ENCODE data around the gene SERPINA4. TPM values are rescaled to one million over a fixed set of nuclear protein-coding genes. Genes with fewer than 3 reads are reported as not detected.

SERPINA4 gene
- total RNA-seq, 1 donor from 2014 or later, result not detected

- no peaks in the 10 kb centered on the region for H3K36me3 Mint-ChIP-seq (ENCODE audit: low read depth)
- intact Hi-C loops (cut with micrococcal nuclease), result no loop called here
- no peaks in the 10 kb centered on the region for H3K9me3 Mint-ChIP-seq
- no peaks in the 10 kb centered on the region for H3K4me1 Mint-ChIP-seq (ENCODE audit: low read depth)
- no peak overlapping the region for H3K27ac Mint-ChIP-seq
- no peak overlapping the region for H3K4me3 Mint-ChIP-seq (ENCODE audit: low read depth)
- H3K27me3 Mint-ChIP-seq (ENCODE audit: low read depth), result no peaks in the 10 kb centered on the region
- DNase-seq (ENCODE audit: low spot score), result no peak
These were observed 2.0 kb downstream of the SERPINA4 start for GRCh38 chr14:94562941-94563883.

- Mint-ChIP-seq H3K27me3 (ENCODE audit: low read depth) (no peaks in the 10 kb centered on the region), H3K4me3 (ENCODE audit: low read depth) (no peak overlapping the region), H3K36me3 (ENCODE audit: low read depth) (no peaks in the 10 kb centered on the region), H3K4me1 (ENCODE audit: low read depth) (no peaks in the 10 kb centered on the region), H3K9me3 (no peaks in the 10 kb centered on the region), H3K27ac (no peak overlapping the region)
- DNase-seq (ENCODE audit: low spot score), result no peak
- intact Hi-C loops (cut with micrococcal nuclease), result no loop called here
These were observed 3.1 kb downstream of the SERPINA4 start for GRCh38 chr14:94564381-94564780.

GRCh38 chr14:94568186-94568585 is 6.9 kb downstream of the SERPINA4 start:
- Mint-ChIP-seq H3K4me3 (ENCODE audit: low read depth) (no peak overlapping the region), H3K9me3 (no peaks in the 10 kb centered on the region), H3K4me1 (ENCODE audit: low read depth) (no peaks in the 10 kb centered on the region), H3K27ac (no peak overlapping the region), H3K36me3 (ENCODE audit: low read depth) (no peaks in the 10 kb centered on the region), H3K27me3 (ENCODE audit: low read depth) (no peaks in the 10 kb centered on the region)
- intact Hi-C loops (cut with micrococcal nuclease), result no loop called here
- DNase-seq (ENCODE audit: low spot score), result no peak

GRCh38 chr14:94569381-94570001 is 8.2 kb downstream of the SERPINA4 start:
- DNase-seq (ENCODE audit: low spot score), result no peak
- Mint-ChIP-seq H3K27me3 (ENCODE audit: low read depth) (no peaks in the 10 kb centered on the region), H3K27ac (no peak overlapping the region), H3K4me1 (ENCODE audit: low read depth) (no peaks in the 10 kb centered on the region), H3K9me3 (no peaks in the 10 kb centered on the region), H3K4me3 (ENCODE audit: low read depth) (no peak overlapping the region), H3K36me3 (ENCODE audit: low read depth) (no peaks in the 10 kb centered on the region)
- intact Hi-C loops (cut with micrococcal nuclease), result no loop called here

GRCh38 chr14:94570002-94570400 is 8.8 kb downstream of the SERPINA4 start:
- intact Hi-C loops (cut with micrococcal nuclease), result no loop called here
- no peaks in the 10 kb centered on the region for H3K36me3 Mint-ChIP-seq (ENCODE audit: low read depth)
- no peaks in the 10 kb centered on the region for H3K27me3 Mint-ChIP-seq (ENCODE audit: low read depth)
- no peaks in the 10 kb centered on the region for H3K9me3 Mint-ChIP-seq
- no peak overlapping the region for H3K4me3 Mint-ChIP-seq (ENCODE audit: low read depth)
- no peak for DNase-seq (ENCODE audit: low spot score)
- no peaks in the 10 kb centered on the region for H3K4me1 Mint-ChIP-seq (ENCODE audit: low read depth)
- H3K27ac Mint-ChIP-seq, result no peak overlapping the region

- H3K27ac Mint-ChIP-seq, result no peak overlapping the region
- H3K36me3 Mint-ChIP-seq (ENCODE audit: low read depth), result no peaks in the 10 kb centered on the region
- no peak for DNase-seq (ENCODE audit: low spot score)
- H3K9me3 Mint-ChIP-seq, result no peaks in the 10 kb centered on the region
- no peaks in the 10 kb centered on the region for H3K4me1 Mint-ChIP-seq (ENCODE audit: low read depth)
- no peak overlapping the region for H3K4me3 Mint-ChIP-seq (ENCODE audit: low read depth)
- intact Hi-C loops (cut with micrococcal nuclease), result no loop called here
- no peaks in the 10 kb centered on the region for H3K27me3 Mint-ChIP-seq (ENCODE audit: low read depth)
These were observed 9.2 kb downstream of the SERPINA4 start for GRCh38 chr14:94570440-94570839.

GRCh38 chr14:94571395-94571794 is 10.2 kb downstream of the SERPINA4 start:
- H3K36me3 Mint-ChIP-seq (ENCODE audit: low read depth), result no peaks in the 10 kb centered on the region
- H3K27ac Mint-ChIP-seq, result no peak overlapping the region
- intact Hi-C loops (cut with micrococcal nuclease), result no loop called here
- no peaks in the 10 kb centered on the region for H3K27me3 Mint-ChIP-seq (ENCODE audit: low read depth)
- no peaks in the 10 kb centered on the region for H3K4me1 Mint-ChIP-seq (ENCODE audit: low read depth)
- no peak for DNase-seq (ENCODE audit: low spot score)
- H3K4me3 Mint-ChIP-seq (ENCODE audit: low read depth), result no peak overlapping the region
- H3K9me3 Mint-ChIP-seq, result no peaks in the 10 kb centered on the region

- intact Hi-C loops (cut with micrococcal nuclease), result no loop called here
- no peak overlapping the region for H3K4me3 Mint-ChIP-seq (ENCODE audit: low read depth)
- no peaks in the 10 kb centered on the region for H3K9me3 Mint-ChIP-seq
- H3K4me1 Mint-ChIP-seq (ENCODE audit: low read depth), result no peaks in the 10 kb centered on the region
- H3K36me3 Mint-ChIP-seq (ENCODE audit: low read depth), result no peaks in the 10 kb centered on the region
- no peak for DNase-seq (ENCODE audit: low spot score)
- H3K27ac Mint-ChIP-seq, result no peak overlapping the region
- H3K27me3 Mint-ChIP-seq (ENCODE audit: low read depth), result no peaks in the 10 kb centered on the region
These were observed 10.7 kb downstream of the SERPINA4 start for GRCh38 chr14:94571950-94572349.

- H3K9me3 Mint-ChIP-seq, result no peaks in the 10 kb centered on the region
- H3K4me3 Mint-ChIP-seq (ENCODE audit: low read depth), result no peak overlapping the region
- no peaks in the 10 kb centered on the region for H3K4me1 Mint-ChIP-seq (ENCODE audit: low read depth)
- no peak for DNase-seq (ENCODE audit: low spot score)
- intact Hi-C loops (cut with micrococcal nuclease), result no loop called here
- no peaks in the 10 kb centered on the region for H3K36me3 Mint-ChIP-seq (ENCODE audit: low read depth)
- H3K27me3 Mint-ChIP-seq (ENCODE audit: low read depth), result no peaks in the 10 kb centered on the region
- no peak overlapping the region for H3K27ac Mint-ChIP-seq
These were observed 11.5 kb downstream of the SERPINA4 start for GRCh38 chr14:94572637-94573303.

- H3K36me3 Mint-ChIP-seq (ENCODE audit: low read depth), result no peaks in the 10 kb centered on the region
These were observed 12.4 kb downstream of the SERPINA4 start for GRCh38 chr14:94573475-94574277.

GRCh38 chr14:94574336-94574735 is 13.1 kb downstream of the SERPINA4 start:
- Mint-ChIP-seq H3K27ac (no peak overlapping the region), H3K27me3 (ENCODE audit: low read depth) (no peaks in the 10 kb centered on the region), H3K9me3 (no peaks in the 10 kb centered on the region), H3K36me3 (ENCODE audit: low read depth) (no peaks in the 10 kb centered on the region), H3K4me3 (ENCODE audit: low read depth) (no peak overlapping the region), H3K4me1 (ENCODE audit: low read depth) (no peaks in the 10 kb centered on the region)
- intact Hi-C loops (cut with micrococcal nuclease), result no loop called here
- DNase-seq (ENCODE audit: low spot score), result no peak

More at GRCh38 chr14:94573475-94574277, 12.4 kb downstream of the SERPINA4 start:
- no peak for DNase-seq (ENCODE audit: low spot score)
- intact Hi-C loops (cut with micrococcal nuclease), result no loop called here
- no peak overlapping the region for H3K4me3 Mint-ChIP-seq (ENCODE audit: low read depth)
- H3K4me1 Mint-ChIP-seq (ENCODE audit: low read depth), result no peaks in the 10 kb centered on the region
- no peaks in the 10 kb centered on the region for H3K9me3 Mint-ChIP-seq
- no peaks in the 10 kb centered on the region for H3K27me3 Mint-ChIP-seq (ENCODE audit: low read depth)
- H3K27ac Mint-ChIP-seq, result no peak overlapping the region

GRCh38 chr14:94575730-94576585 is 14.7 kb downstream of the SERPINA4 start:
- no peaks in the 10 kb centered on the region for H3K27me3 Mint-ChIP-seq (ENCODE audit: low read depth)
- no peak overlapping the region for H3K4me3 Mint-ChIP-seq (ENCODE audit: low read depth)
- intact Hi-C loops (cut with micrococcal nuclease), result no loop called here
- no peak for DNase-seq (ENCODE audit: low spot score)
- H3K9me3 Mint-ChIP-seq, result no peaks in the 10 kb centered on the region
- no peaks in the 10 kb centered on the region for H3K36me3 Mint-ChIP-seq (ENCODE audit: low read depth)
- H3K4me1 Mint-ChIP-seq (ENCODE audit: low read depth), result no peaks in the 10 kb centered on the region
- H3K27ac Mint-ChIP-seq, result no peak overlapping the region

Measured in activated T-helper 2 cell treated with anti-CD3 and anti-CD28 coated beads, Interferon-gamma antibody, Interleukin-2, Interleukin-4, amounts not matched to agents 10 μg/mL and 5 μg/mL and 100 μg/mL, durations not matched to agents 14 hours and 24 hours and 36 hours (primary cell).